ENCODE results near the gene SUFU.

The SUFU gene

DNA sequence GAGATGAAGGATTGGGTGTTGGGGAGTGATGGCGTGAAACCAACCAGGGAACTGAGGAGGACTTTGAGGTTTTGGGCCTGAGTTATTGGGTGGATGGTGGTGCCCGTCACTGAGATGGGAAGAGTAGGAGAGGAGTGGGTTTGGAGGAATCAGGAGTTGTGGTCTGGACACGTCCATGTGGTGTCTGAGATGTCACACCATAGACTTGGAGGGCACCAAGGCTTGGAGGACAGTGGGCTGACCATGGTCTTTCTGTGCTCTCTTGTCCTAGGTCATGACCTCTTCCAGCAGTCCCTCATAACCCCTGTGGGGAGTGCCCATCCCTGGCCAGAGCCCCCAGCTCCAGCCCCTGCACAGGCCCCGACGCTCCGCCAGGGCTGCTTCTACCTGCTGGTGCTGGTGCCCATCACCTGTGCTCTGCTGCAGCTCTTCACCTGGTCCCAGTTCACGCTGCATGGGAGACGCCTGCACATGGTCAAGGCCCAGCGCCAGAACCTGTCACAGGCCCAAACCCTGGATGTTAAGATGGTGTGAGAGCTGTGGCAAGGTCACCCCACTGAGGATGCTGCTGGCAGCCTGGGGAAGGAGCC is 28.2 kb upstream of the SUFU start:
- no peak overlapping the region for H3K4me2 ChIP-seq (ENCODE audit: low read length, poor library complexity, severe bottlenecking)
- H2AK5ac ChIP-seq (ENCODE audit: low read length, severe bottlenecking): no peak overlapping the region
- H2AFZ ChIP-seq (ENCODE audit: low read depth, low read length): no peak overlapping the region
- 98% methylated on average over 8 of the region's 9 CpGs for WGBS
- H3K18ac ChIP-seq (ENCODE audit: low read depth in 1 of 2, low read length in 2 of 2): no peak overlapping the region
- no peak overlapping the region for H3K4ac ChIP-seq (ENCODE audit: low read depth in 1 of 2, low read length in 2 of 2)
- peaks cover 0 to 34% of the 10 kb centered on the region in 2 experiments for H3K27me3 ChIP-seq (ENCODE audit: control insufficient read depth in 1 of 2, insufficient read depth in 1 of 2, low read length in 2 of 2)
- H2BK15ac ChIP-seq (ENCODE audit: low read depth, poor library complexity, severe bottlenecking): no peak overlapping the region
- H3K14ac ChIP-seq (ENCODE audit: low read length in 2 of 2): no peak overlapping the region
- H3K36me3 ChIP-seq (ENCODE audit: control insufficient read depth in 1 of 2, insufficient read depth in 2 of 2, low read depth in 1 of 2, low read length in 2 of 2): peaks cover 18 to 20% of the 10 kb centered on the region in 2 experiments
- H3K4me1 ChIP-seq (ENCODE audit: control insufficient read depth, insufficient read depth, low read depth, low read length): peaks cover 8% of the 10 kb centered on the region
- H4K8ac ChIP-seq (ENCODE audit: low read length): no peak overlapping the region
- H3K27ac ChIP-seq (ENCODE audit: low read length, poor library complexity, severe bottlenecking): no peak overlapping the region
- H3K23ac ChIP-seq (ENCODE audit: low read length in 2 of 2): no peak overlapping the region
- H2BK5ac ChIP-seq (ENCODE audit: low read depth, low read length, poor library complexity, severe bottlenecking): no peak overlapping the region
- H3K79me1 ChIP-seq (replicated peaks; ENCODE audit: low read length, poor library complexity, severe bottlenecking): no peaks in the 10 kb centered on the region
- no peak overlapping the region for H3K9ac ChIP-seq (ENCODE audit: low read length)
- H3K9me3 ChIP-seq (ENCODE audit: control insufficient read depth, low read length): no peaks in the 10 kb centered on the region
- H2BK120ac ChIP-seq (ENCODE audit: low read depth, low read length): no peak overlapping the region
- peak overlapping the region; percentile 7 for H4K91ac ChIP-seq (ENCODE audit: low read length)
- no peak overlapping the region for H3K4me3 ChIP-seq (ENCODE audit: insufficient read depth in 1 of 2, low read depth in 1 of 2, low read length in 2 of 2)
- H2BK12ac ChIP-seq (ENCODE audit: low read length in 2 of 2): no peak overlapping the region
- DNase-seq: no peak

DNA sequence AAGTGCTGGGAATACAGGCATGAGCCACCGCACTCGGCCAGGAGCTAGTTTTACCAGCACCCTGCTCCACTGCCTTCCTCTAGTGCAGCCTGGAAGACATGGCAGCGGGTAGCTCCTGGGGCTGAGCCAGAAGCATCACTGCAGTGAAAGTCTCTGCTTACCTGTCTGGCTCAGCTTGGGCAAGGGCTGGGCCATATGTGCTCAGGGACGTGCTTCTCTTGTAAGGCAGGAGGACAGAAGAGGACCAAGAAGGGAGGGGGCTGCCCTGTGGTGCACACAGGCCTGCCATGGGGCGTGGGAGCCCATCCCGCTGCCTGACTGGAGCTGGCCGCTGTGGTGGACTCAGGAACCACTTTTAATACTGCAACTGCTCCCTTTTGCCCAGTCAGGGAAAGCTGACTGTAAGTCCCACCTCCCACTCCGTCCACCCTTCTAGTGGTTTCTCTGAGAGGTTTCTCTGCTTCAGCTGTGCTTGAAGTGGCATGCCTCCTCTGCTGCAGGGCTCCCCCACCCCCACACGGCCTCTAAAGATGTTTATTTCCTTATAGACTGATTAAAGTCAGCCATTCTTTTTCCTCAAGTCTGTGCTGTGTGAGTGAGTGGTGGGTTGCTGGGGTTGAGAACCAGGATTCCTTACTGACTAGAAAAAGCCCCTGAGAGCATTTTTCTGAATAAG is 27.2 kb upstream of the SUFU start:
- H3K4me1 ChIP-seq (ENCODE audit: control insufficient read depth, insufficient read depth, low read depth, low read length): peaks cover 8% of the 10 kb centered on the region
- no peak overlapping the region for H4K8ac ChIP-seq (ENCODE audit: low read length)
- H3K36me3 ChIP-seq (ENCODE audit: control insufficient read depth in 1 of 2, insufficient read depth in 2 of 2, low read depth in 1 of 2, low read length in 2 of 2): peaks cover 28 to 31% of the 10 kb centered on the region in 2 experiments
- no peaks in the 10 kb centered on the region for H3K79me1 ChIP-seq (replicated peaks; ENCODE audit: low read length, poor library complexity, severe bottlenecking)
- H4K91ac ChIP-seq (ENCODE audit: low read length): peak overlapping the region; percentile 43
- H3K4me3 ChIP-seq (ENCODE audit: insufficient read depth in 1 of 2, low read depth in 1 of 2, low read length in 2 of 2): no peak overlapping the region
- 71% methylated on average over 8 of the region's 9 CpGs for WGBS
- H2AK5ac ChIP-seq (ENCODE audit: low read length, severe bottlenecking): no peak overlapping the region
- H3K9me3 ChIP-seq (ENCODE audit: control insufficient read depth, low read length): no peaks in the 10 kb centered on the region
- H3K4ac ChIP-seq (ENCODE audit: low read depth in 1 of 2, low read length in 2 of 2): no peak overlapping the region
- H3K4me2 ChIP-seq (ENCODE audit: low read length, poor library complexity, severe bottlenecking): no peak overlapping the region
- H3K27me3 ChIP-seq (ENCODE audit: control insufficient read depth in 1 of 2, insufficient read depth in 1 of 2, low read length in 2 of 2): peaks cover 0 to 24% of the 10 kb centered on the region in 2 experiments
- no peak overlapping the region for H2AFZ ChIP-seq (ENCODE audit: low read depth, low read length)
- H3K18ac ChIP-seq (ENCODE audit: low read depth in 1 of 2, low read length in 2 of 2): no peak overlapping the region
- H2BK12ac ChIP-seq (ENCODE audit: low read length in 2 of 2): no peak overlapping the region
- DNase-seq: peak; percentile 35
- no peak overlapping the region for H2BK5ac ChIP-seq (ENCODE audit: low read depth, low read length, poor library complexity, severe bottlenecking)
- no peak overlapping the region for H3K23ac ChIP-seq (ENCODE audit: low read length in 2 of 2)
- no peak overlapping the region for H3K14ac ChIP-seq (ENCODE audit: low read length in 2 of 2)
- no peak overlapping the region for H3K9ac ChIP-seq (ENCODE audit: low read length)
- no peak overlapping the region for H3K27ac ChIP-seq (ENCODE audit: low read length, poor library complexity, severe bottlenecking)
- H2BK15ac ChIP-seq (ENCODE audit: low read depth, poor library complexity, severe bottlenecking): no peak overlapping the region
- no peak overlapping the region for H2BK120ac ChIP-seq (ENCODE audit: low read depth, low read length)

DNA sequence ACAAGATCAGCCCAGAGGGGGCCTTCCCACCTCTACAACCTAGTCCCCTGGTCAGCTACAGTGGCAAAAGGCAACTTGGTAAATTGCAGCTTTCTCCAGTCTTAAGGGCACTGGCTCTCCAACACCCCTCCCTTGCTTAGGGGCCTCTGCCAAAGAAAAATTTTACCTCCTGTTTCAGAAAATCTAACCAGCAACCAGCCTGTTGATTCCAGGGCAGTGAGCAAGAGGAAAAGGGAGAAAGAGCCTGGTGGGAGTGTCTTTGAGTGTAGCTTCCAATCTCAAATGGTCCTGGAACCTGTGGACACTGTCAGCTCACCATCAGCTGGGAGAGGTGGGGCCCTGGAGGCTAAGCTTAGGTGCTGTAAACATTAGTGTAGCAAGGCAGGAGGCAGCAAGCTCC is 24.1 kb upstream of the SUFU start:
- Histone ChIP-seq H3K4me1 (ENCODE audit: control insufficient read depth, insufficient read depth, low read depth, low read length) (peaks cover 2% of the 10 kb centered on the region), H4K91ac (ENCODE audit: low read length) (no peak overlapping the region), H3K4me2 (ENCODE audit: low read length, poor library complexity, severe bottlenecking) (no peak overlapping the region), H3K79me1 (replicated peaks; ENCODE audit: low read length, poor library complexity, severe bottlenecking) (peaks cover 14% of the 10 kb centered on the region), H2AK5ac (ENCODE audit: low read length, severe bottlenecking) (no peak overlapping the region), H2BK120ac (ENCODE audit: low read depth, low read length) (no peak overlapping the region), H3K14ac (ENCODE audit: low read length in 2 of 2) (no peak overlapping the region), H3K23ac (ENCODE audit: low read length in 2 of 2) (no peak overlapping the region), H4K8ac (ENCODE audit: low read length) (no peak overlapping the region), H3K4me3 (ENCODE audit: insufficient read depth in 1 of 2, low read depth in 1 of 2, low read length in 2 of 2) (no peak overlapping the region), H3K9ac (ENCODE audit: low read length) (no peak overlapping the region), H2BK15ac (ENCODE audit: low read depth, poor library complexity, severe bottlenecking) (no peak overlapping the region), H3K36me3 (ENCODE audit: control insufficient read depth in 1 of 2, insufficient read depth in 2 of 2, low read depth in 1 of 2, low read length in 2 of 2) (peaks cover 59 to 62% of the 10 kb centered on the region in 2 experiments), H2AFZ (ENCODE audit: low read depth, low read length) (no peak overlapping the region), H3K27ac (ENCODE audit: low read length, poor library complexity, severe bottlenecking) (no peak overlapping the region), H2BK12ac (ENCODE audit: low read length in 2 of 2) (no peak overlapping the region), H2BK5ac (ENCODE audit: low read depth, low read length, poor library complexity, severe bottlenecking) (no peak overlapping the region), H3K9me3 (ENCODE audit: control insufficient read depth, low read length) (no peaks in the 10 kb centered on the region), H3K18ac (ENCODE audit: low read depth in 1 of 2, low read length in 2 of 2) (no peak overlapping the region), H3K4ac (ENCODE audit: low read depth in 1 of 2, low read length in 2 of 2) (no peak overlapping the region), H3K27me3 (ENCODE audit: control insufficient read depth in 1 of 2, insufficient read depth in 1 of 2, low read length in 2 of 2) (no peaks in the 10 kb centered on the region)
- no peak for DNase-seq

DNA sequence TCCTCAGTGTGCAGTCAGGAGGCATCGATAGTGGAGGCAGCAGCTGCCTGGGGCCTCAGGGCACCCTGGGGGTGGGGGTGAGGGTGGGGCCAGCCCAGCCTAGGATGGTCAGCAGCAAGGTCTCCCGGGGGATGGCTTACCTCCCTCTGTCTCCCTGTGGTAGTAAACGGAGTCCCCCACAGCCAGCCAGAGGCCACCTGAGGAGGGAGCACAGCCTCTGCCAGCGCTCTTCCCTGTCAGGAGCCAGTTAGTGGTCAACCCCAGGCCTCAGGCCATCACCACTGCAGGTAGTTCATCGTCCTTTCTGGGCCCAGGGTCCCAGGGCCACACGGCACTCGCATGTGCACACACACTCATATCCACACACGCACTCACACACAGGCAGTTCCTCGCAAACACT is 23.4 kb upstream of the SUFU start:
- Histone ChIP-seq H3K4me3 (ENCODE audit: insufficient read depth in 1 of 2, low read depth in 1 of 2, low read length in 2 of 2) (no peak overlapping the region), H4K91ac (ENCODE audit: low read length) (no peak overlapping the region), H3K9me3 (ENCODE audit: control insufficient read depth, low read length) (no peaks in the 10 kb centered on the region), H2AFZ (ENCODE audit: low read depth, low read length) (no peak overlapping the region), H3K14ac (ENCODE audit: low read length in 2 of 2) (no peak overlapping the region), H3K4me1 (ENCODE audit: control insufficient read depth, insufficient read depth, low read depth, low read length) (peaks cover 2% of the 10 kb centered on the region), H2BK15ac (ENCODE audit: low read depth, poor library complexity, severe bottlenecking) (no peak overlapping the region), H3K27me3 (ENCODE audit: control insufficient read depth in 1 of 2, insufficient read depth in 1 of 2, low read length in 2 of 2) (no peaks in the 10 kb centered on the region), H4K8ac (ENCODE audit: low read length) (no peak overlapping the region), H3K18ac (ENCODE audit: low read depth in 1 of 2, low read length in 2 of 2) (no peak overlapping the region), H3K27ac (ENCODE audit: low read length, poor library complexity, severe bottlenecking) (no peak overlapping the region), H2AK5ac (ENCODE audit: low read length, severe bottlenecking) (no peak overlapping the region), H2BK120ac (ENCODE audit: low read depth, low read length) (no peak overlapping the region), H3K9ac (ENCODE audit: low read length) (no peak overlapping the region), H2BK12ac (ENCODE audit: low read length in 2 of 2) (no peak overlapping the region), H3K4ac (ENCODE audit: low read depth in 1 of 2, low read length in 2 of 2) (no peak overlapping the region), H3K23ac (ENCODE audit: low read length in 2 of 2) (no peak overlapping the region), H2BK5ac (ENCODE audit: low read depth, low read length, poor library complexity, severe bottlenecking) (no peak overlapping the region), H3K36me3 (ENCODE audit: control insufficient read depth in 1 of 2, insufficient read depth in 2 of 2, low read depth in 1 of 2, low read length in 2 of 2) (peaks cover 66 to 69% of the 10 kb centered on the region in 2 experiments), H3K79me1 (replicated peaks; ENCODE audit: low read length, poor library complexity, severe bottlenecking) (peaks cover 21% of the 10 kb centered on the region), H3K4me2 (ENCODE audit: low read length, poor library complexity, severe bottlenecking) (no peak overlapping the region)
- DNase-seq: no peak
- WGBS: 99% methylated on average over 9 of the region's 9 CpGs

Data from mesenchymal stem cell (in vitro differentiated cells and primary cell).